ENCODE data around the gene NYAP2.

- TF ChIP-seq CTCF (IDR thresholded peaks at IDR 0.05) (no peak), POLR2A (IDR thresholded peaks at IDR 0.05) (no peak)
Observed at GRCh38 chr2:225355788-225356187, 43.7 kb upstream of the NYAP2 start.
